HG03342 (cell line): ENCODE data around the gene BLCAP.
"Not testable (repeated sequence)": the region's sequence is repeated elsewhere in the genome, so short reads cannot be mapped to it uniquely, and the experiment has no call there.

ENCODE experiments used
- ATAC-seq: cut with Tn5 transposase; IDR thresholded peaks from one replicate; pipeline ENCODE4 v1.9.1; 2021; ENCODE audit warnings: mild to moderate bottlenecking, moderate library complexity; ENCODE audit not compliant: unreplicated experiment

Gene BLCAP, protein sequence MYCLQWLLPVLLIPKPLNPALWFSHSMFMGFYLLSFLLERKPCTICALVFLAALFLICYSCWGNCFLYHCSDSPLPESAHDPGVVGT

GRCh38 chr20:37527638-37528445, at the start of gene BLCAP:
BLCAP (minus strand) TSS chr20:37527876; CDS start chr20:37519174, 8,702 bp downstream.
- peak; percentile 68 for ATAC-seq

- ATAC-seq: not testable (repeated sequence)
These were observed 49.8 kb upstream of the BLCAP start for GRCh38 chr20:37577436-37577835.

DNA sequence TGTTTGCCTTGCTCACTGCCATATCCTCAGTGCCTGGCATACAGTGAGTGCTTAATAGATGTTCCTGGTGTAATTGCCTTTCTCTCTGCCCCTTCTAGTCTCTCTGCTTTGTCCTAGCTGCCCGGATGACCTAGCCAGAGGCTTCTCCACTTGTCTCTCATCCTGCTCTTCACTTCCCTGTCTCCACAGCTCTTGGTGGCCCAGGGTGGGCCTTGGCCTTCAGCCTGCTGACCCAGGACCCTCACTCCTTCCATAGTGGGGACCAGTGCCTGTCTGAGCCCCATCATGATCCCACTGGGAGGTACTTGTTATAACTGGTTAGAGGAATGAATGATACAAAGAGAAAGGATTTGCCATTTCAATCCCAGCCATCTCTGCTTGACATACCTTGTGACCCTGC, 49.2 kb upstream of the BLCAP start:
- ATAC-seq: no peak

- ATAC-seq: no peak
These were observed 48.2 kb upstream of the BLCAP start for GRCh38 chr20:37575884-37576283.

- ATAC-seq: no peak
These were observed 46.7 kb upstream of the BLCAP start for GRCh38 chr20:37574199-37574890.

DNA sequence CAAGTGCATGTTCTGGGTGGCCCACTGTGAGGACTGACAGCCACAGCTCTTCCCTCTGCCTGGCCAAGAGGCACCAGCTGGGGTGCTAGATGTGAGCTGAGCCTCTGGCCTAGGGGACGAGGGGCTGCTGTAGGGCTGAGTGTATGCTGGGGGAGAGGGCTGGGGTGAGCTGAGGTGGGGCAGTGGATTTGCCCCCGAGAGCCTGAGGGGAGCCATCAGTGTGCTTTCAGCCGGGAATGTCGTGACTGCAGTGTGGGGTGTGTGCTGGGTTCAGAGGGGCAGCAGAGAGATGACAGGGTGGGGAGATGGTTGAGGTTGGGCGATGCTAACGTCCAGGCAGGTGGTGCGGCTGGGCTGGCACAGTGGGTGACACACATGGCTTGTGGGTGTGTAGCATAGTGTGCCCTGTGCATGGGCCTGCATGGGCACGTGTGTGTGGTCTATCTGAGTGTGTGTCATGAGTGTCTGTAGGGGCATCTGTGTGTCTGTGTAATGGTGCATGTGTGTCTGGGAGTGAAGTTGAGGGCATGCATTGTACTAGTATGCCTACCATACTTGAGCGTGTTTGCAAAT, 46.0 kb upstream of the BLCAP start:
- ATAC-seq: no peak

- no peak for ATAC-seq
These were observed 43.4 kb upstream of the BLCAP start for GRCh38 chr20:37571033-37571432.

- ATAC-seq: no peak
These were observed 42.7 kb upstream of the BLCAP start for GRCh38 chr20:37570419-37570818.

DNA sequence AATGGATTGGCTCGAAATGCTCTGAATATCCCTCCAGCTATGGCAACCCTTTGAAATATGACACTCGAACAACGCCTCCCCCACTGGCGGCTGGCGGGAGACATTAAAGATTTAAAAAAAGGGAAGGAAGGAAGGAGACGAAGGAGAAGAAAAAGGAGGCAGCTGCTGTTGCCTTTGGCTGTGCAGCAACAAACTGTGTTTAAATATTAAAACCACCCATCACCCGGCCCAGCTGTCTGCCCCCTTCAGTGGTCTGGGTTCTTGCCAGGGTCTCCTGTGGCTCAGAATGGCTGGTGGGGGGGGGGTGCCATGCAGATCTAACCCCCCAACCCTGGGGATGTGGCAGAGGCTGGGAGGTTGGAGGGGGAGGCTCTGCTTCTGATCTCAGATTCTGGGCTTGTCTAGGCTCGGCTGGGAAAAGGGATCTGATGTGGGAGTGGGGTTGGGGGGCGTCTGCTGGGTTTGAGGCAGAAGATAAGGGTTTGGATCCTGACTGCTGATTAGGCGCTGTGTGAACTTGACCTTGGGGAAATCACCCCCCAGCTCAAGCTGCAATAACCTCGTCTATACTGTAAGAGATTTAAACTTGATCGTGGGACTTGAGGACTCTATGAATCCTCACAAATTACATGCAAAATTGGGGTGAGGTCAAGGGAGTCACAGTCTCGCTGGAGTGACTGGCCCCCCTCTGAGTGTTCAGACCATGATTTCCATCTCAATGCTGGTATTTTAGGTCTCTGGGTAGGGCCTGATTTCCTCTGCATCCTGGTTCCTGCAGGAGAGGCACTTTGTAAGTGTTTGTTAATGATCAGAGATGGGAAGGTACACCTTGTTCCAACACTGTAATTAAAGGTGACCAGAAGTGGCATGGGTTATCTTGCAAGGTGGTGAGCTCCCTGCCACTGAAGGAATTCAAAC, 40.3 kb upstream of the BLCAP start:
- no peak for ATAC-seq

- ATAC-seq: no peak
These were observed 39.6 kb upstream of the BLCAP start for GRCh38 chr20:37567331-37567665.

- no peak for ATAC-seq
These were observed 39.1 kb upstream of the BLCAP start for GRCh38 chr20:37566590-37567330.

DNA sequence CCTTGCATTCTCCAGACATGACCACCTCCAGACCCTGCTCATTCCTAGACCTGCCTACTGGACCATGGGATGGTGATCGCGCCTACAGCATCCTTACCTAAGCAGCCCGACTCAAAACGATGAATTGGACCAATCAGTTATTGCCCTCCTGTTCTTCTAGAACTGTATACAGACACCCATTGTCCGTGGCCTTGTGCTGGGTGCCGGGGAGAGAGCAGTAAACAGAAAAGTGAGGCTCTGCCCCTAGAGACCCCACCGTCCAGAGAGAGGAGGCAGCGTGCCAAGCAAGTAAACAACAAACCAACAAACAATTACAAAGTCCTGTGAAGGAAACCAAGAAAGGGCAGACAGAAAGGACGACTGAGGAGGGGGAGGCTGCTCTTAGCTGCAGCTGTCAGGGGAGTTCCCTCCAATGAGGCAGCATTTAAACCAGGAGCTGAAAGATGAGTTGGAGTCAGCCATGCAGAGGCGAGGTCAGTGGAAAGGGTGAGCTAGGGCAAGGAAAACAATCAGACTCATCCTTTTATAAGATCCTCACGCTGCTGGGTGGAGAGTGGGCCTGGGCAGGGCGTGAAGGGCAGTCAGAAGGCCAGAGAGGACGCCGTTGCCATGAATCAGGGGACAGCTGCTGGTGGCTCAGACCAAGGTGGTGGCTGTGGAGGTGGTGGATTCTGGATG, 37.6 kb upstream of the BLCAP start:
- ATAC-seq: no peak

- no peak for ATAC-seq
These were observed 36.9 kb upstream of the BLCAP start for GRCh38 chr20:37564388-37565133.

GRCh38 chr20:37564016-37564387, 36.3 kb upstream of the BLCAP start:
- no peak for ATAC-seq

DNA sequence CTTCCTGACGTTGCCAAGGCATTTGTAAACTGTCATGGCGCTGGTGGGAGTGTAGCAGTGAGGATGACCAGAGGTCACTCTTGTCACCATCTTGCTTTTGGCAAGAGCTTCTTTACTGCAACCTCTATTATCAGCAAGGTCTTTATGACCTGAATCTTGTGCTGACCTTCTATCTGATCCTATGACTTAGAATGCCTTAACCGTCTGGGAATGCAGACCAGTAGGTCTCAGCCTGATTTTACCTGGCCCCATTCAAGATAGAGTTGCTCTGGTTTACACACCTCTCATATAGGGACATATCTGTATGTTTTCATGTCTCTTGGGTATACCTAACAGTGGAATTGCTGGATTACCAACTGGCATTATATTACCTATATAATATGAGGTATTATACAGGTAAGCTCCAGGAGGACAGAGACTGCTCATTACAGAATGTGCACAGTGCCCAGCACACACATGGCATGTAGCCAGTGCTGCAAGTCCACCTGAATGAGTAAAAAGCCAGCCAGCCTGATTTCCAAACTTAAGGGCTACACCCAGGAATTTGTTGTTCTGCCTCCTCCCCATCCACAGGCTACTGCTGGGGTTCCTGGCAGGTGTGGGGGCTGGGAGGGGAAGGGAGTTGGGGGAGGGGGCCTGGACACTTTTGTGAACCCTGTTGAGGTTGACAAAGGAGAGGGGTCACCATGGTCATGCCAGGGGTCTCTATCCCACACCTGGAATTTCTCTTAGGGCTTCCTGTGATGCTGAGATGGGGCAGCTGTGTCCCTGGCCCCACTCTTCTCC, 35.2 kb upstream of the BLCAP start:
- no peak for ATAC-seq

GRCh38 chr20:37560629-37561028, 33.0 kb upstream of the BLCAP start:
- ATAC-seq: no peak

- ATAC-seq: no peak
These were observed 31.8 kb upstream of the BLCAP start for GRCh38 chr20:37559312-37560027.

DNA sequence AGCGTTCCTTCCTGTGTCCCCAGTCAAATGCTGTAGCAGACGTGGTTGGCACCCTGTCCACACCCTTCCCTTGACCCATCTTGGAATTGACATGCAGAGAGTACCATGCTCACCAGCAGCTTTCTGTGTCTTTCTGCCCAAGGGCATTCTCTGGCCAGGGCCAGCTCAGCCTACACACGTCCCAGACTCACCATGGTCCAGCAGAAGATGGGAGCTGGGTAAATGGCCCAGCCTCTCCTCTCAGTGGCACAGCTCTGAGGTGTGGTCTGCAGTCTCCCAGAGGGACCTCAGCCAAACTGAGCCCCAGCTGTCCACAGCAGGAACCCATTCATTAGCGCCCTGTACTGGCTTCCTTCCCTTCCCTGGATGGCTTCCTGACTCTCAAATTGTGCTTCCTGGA, 31.1 kb upstream of the BLCAP start:
- no peak for ATAC-seq
